ENCODE results near the gene HLA-DOB.

HLA-DOB gene

DNA sequence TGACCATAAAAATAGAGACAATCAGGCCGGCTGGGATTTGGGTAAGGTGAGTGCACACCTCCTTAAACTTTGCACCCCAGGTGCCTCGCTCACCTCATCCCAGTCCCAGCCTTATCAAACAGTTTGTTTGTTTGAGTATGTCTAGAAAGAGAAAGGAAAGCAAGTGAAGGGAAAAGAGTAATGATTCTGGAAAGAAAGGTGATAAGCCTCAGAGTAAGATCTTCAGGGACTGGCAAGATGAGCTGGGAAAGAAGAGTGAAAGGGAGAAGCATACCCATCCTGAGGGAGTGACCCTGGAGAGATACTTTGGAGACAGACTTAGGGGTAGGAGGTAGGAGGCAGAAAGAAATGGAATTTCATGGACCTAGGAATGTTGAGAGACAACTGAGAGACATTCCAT is 20.1 kb upstream of the HLA-DOB start:
- TF ChIP-seq ZNF565 (CRISPR knock-in tag; conservative IDR thresholded peaks at IDR 0.05; ENCODE audit: low read depth) (no peak), TOX (CRISPR knock-in tag; IDR thresholded peaks at IDR 0.05; ENCODE audit: borderline replicate concordance) (no peak), GLIS3 (CRISPR knock-in tag; IDR thresholded peaks at IDR 0.05) (no peak), OSR1 (CRISPR knock-in tag; IDR thresholded peaks at IDR 0.05) (no peak), TCF4 (CRISPR knock-in tag; IDR thresholded peaks at IDR 0.05; ENCODE audit: borderline replicate concordance) (no peak), ZC3H10 (CRISPR knock-in tag; IDR thresholded peaks at IDR 0.05) (no peak), CSRNP3 (CRISPR knock-in tag; IDR thresholded peaks at IDR 0.05) (no peak), ZFP30 (CRISPR knock-in tag; IDR thresholded peaks at IDR 0.05) (no peak), RARB (CRISPR knock-in tag; IDR thresholded peaks at IDR 0.05) (no peak), ZNF70 (CRISPR knock-in tag; IDR thresholded peaks at IDR 0.05) (no peak), ESRRG (CRISPR knock-in tag; IDR thresholded peaks at IDR 0.05) (no peak), POU6F1 (CRISPR knock-in tag; IDR thresholded peaks at IDR 0.05; ENCODE audit: borderline replicate concordance, low read depth) (no peak), PATZ1 (CRISPR knock-in tag; IDR thresholded peaks at IDR 0.05; ENCODE audit: borderline replicate concordance) (no peak), SNAI2 (CRISPR knock-in tag; IDR thresholded peaks at IDR 0.05) (no peak)
- no peak for ATAC-seq

DNA sequence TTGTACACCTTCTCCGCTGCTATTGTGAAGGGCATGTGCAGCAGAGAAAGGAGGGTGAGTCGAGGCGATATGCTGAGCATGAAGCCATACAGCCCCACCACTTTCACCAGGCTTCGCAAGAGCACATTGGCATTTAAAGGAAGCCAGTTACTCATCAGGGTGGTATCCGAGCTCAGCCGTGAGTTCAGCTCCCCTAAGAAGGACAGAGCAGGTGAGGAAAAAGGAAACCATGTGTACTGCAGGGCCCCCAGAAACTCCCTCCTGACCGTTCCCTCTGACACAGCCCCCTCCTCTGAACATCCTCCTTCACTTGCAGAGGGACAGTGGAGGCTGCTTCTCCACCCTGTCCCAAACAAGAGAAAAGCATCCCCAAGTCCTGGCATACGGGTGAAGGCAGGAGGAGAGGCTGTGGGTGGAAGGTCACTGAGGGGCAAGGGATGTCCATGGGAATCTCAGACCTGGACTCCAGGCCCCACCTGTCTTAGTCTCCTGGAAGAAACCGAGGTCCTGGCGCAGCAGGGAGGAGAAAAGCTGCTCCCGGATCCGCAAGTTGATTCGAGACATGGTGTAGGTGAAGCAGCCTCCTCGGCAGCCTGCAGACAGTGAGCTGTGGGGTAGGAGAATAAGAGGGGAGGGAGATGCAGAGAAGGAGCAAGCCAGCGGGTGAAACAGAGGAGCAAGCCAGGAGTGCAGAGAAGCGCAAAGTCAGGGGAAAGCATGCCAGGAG is 18.5 kb upstream of the HLA-DOB start:
- TF ChIP-seq ZFP30 (CRISPR knock-in tag; IDR thresholded peaks at IDR 0.05) (no peak), ZC3H10 (CRISPR knock-in tag; IDR thresholded peaks at IDR 0.05) (no peak), PATZ1 (CRISPR knock-in tag; IDR thresholded peaks at IDR 0.05; ENCODE audit: borderline replicate concordance) (no peak), TSHZ2 (CRISPR knock-in tag; IDR thresholded peaks at IDR 0.05) (no peak), TCF4 (CRISPR knock-in tag; IDR thresholded peaks at IDR 0.05; ENCODE audit: borderline replicate concordance) (no peak), ARNTL (CRISPR knock-in tag; IDR thresholded peaks at IDR 0.05; ENCODE audit: borderline replicate concordance, low read depth) (no peak), RARB (CRISPR knock-in tag; IDR thresholded peaks at IDR 0.05) (no peak)

DNA sequence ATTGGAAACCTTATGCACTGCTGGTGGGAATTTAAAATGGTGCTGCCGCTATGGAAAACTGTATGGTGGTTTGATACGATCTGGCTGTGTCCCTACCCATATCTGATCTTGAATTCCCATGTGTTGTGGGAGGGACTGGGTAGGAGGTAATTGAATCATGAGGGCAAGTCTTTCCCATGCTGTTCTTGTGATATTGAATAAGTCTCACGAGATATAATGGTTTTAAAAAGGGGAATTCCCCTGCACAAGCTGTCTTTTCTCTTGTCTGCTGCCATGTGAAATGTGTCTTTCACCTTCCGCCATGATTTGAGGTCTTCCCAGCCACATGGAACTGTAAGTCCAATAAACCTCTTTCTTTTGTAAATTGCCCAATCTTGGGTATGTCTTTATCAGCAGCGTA is 16.9 kb upstream of the HLA-DOB start:
- no peak for ATAC-seq
- no peak for TF ChIP-seq ZC3H10 (CRISPR knock-in tag; IDR thresholded peaks at IDR 0.05)
- TF ChIP-seq CSRNP3 (CRISPR knock-in tag; IDR thresholded peaks at IDR 0.05): no peak
- TF ChIP-seq ZFP30 (CRISPR knock-in tag; IDR thresholded peaks at IDR 0.05): no peak
- no peak for TF ChIP-seq TOX (CRISPR knock-in tag; IDR thresholded peaks at IDR 0.05; ENCODE audit: borderline replicate concordance)
- TF ChIP-seq ZNF70 (CRISPR knock-in tag; IDR thresholded peaks at IDR 0.05): no peak
- no peak for TF ChIP-seq ARNTL (CRISPR knock-in tag; IDR thresholded peaks at IDR 0.05; ENCODE audit: borderline replicate concordance, low read depth)
- TF ChIP-seq CSDC2 (CRISPR knock-in tag; IDR thresholded peaks at IDR 0.05): no peak
- no peak for TF ChIP-seq BACH2 (CRISPR knock-in tag; IDR thresholded peaks at IDR 0.05; ENCODE audit: borderline replicate concordance)
- no peak for TF ChIP-seq PPARA (CRISPR knock-in tag; IDR thresholded peaks at IDR 0.05; ENCODE audit: borderline replicate concordance)
- TF ChIP-seq TSHZ2 (CRISPR knock-in tag; IDR thresholded peaks at IDR 0.05): no peak
- no peak for TF ChIP-seq GLIS3 (CRISPR knock-in tag; IDR thresholded peaks at IDR 0.05)
- TF ChIP-seq ISL1 (CRISPR knock-in tag; IDR thresholded peaks at IDR 0.05): no peak

More for the DNA sequence above, 18.5 kb upstream of the HLA-DOB start:
- ATAC-seq: no peak
